Measurements from ENCODE around the gene KAT2A.

Gene KAT2A

GRCh38 chr17:42135664-42136653 is 14.8 kb upstream of the KAT2A start:
- no peak for DNase-seq (ENCODE audit: low read depth in 2 of 2)

- no peak for DNase-seq (ENCODE audit: low read depth in 2 of 2)
These were observed 14.0 kb upstream of the KAT2A start for GRCh38 chr17:42135151-42135550.

GRCh38 chr17:42133461-42134041 is 12.4 kb upstream of the KAT2A start:
- no peak for DNase-seq (ENCODE audit: low read depth in 2 of 2)

- DNase-seq (ENCODE audit: low read depth in 2 of 2) = peak in 1 of 2 experiments; percentile 13
These were observed 11.8 kb upstream of the KAT2A start for GRCh38 chr17:42132941-42133340.

- no peak for DNase-seq (ENCODE audit: low read depth in 2 of 2)
These were observed 10.8 kb upstream of the KAT2A start for GRCh38 chr17:42131981-42132432.

GRCh38 chr17:42131232-42131631 is 10.1 kb upstream of the KAT2A start:
- no peak for DNase-seq (ENCODE audit: low read depth in 2 of 2)

- no peak for DNase-seq (ENCODE audit: low read depth in 2 of 2)
These were observed 9.3 kb upstream of the KAT2A start for GRCh38 chr17:42130310-42130936.

- DNase-seq (ENCODE audit: low read depth in 2 of 2) = no peak
These were observed 8.1 kb upstream of the KAT2A start for GRCh38 chr17:42129109-42129837.

GRCh38 chr17:42127414-42127813 is 6.2 kb upstream of the KAT2A start:
- no peak for DNase-seq (ENCODE audit: low read depth in 2 of 2)

GRCh38 chr17:42126836-42127235 is 5.7 kb upstream of the KAT2A start:
- no peak for DNase-seq (ENCODE audit: low read depth in 2 of 2)

GRCh38 chr17:42125565-42125964 is 4.4 kb upstream of the KAT2A start:
- no peak for DNase-seq (ENCODE audit: low read depth in 2 of 2)

- no peak for DNase-seq (ENCODE audit: low read depth in 2 of 2)
These were observed 3.1 kb upstream of the KAT2A start for GRCh38 chr17:42124256-42124655.

- no peak for DNase-seq (ENCODE audit: low read depth in 2 of 2)
These were observed 1.5 kb upstream of the KAT2A start, which contains the start of gene HSPB9 for GRCh38 chr17:42122371-42123303. Gene HSPB9 (plus strand): TSS chr17:42122804. CDS start chr17:42122851, 47 bp downstream.

GRCh38 chr17:42120161-42120769 is 902 bp downstream of the KAT2A start:
- DNase-seq (ENCODE audit: low read depth in 2 of 2) = no peak

GRCh38 chr17:42119301-42119700 is 1.9 kb downstream of the KAT2A start:
- DNase-seq (ENCODE audit: low read depth in 2 of 2) = no peak

GRCh38 chr17:42118545-42118944 is 2.6 kb downstream of the KAT2A start:
- DNase-seq (ENCODE audit: low read depth in 2 of 2) = no peak

GRCh38 chr17:42118126-42118510 is 3.0 kb downstream of the KAT2A start:
- DNase-seq (ENCODE audit: low read depth in 2 of 2) = no peak

GRCh38 chr17:42117397-42118125 is 3.6 kb downstream of the KAT2A start:
- no peak for DNase-seq (ENCODE audit: low read depth in 2 of 2)

- DNase-seq (ENCODE audit: low read depth in 2 of 2) = no peak
These were observed 4.3 kb downstream of the KAT2A start for GRCh38 chr17:42116705-42117396.
